Measurements from ENCODE around the gene ANKRD52. TPM values are rescaled to one million over a fixed set of nuclear protein-coding genes. Genes with fewer than 3 reads are reported as not detected.
A peak's percentile ranks its signal among the peaks of the same experiment; 100 is the strongest.

Gene ANKRD52
- total and polyA plus RNA-seq, 2 experiments from 2014 or later: 20.3 to 25.2 TPM

DNA sequence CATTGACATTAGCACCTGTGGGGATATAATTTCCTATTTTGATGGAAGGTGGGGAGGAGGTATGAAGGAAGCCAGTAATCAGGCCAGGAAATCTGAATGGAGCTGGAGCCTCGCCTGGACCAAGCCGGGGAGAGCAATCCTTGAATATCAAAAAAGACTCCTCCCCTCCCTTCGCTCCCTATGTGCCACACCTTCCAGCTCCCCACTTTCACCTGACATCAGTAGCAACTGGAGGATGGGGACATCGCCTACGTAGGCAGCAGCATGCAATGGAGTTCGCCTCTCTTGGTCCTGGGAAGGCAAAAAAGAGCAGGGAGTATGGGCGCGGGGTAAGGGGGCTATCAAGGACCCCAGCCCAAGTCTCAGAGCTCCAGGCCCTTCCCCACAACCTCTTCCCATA, 1.1 kb downstream of the ANKRD52 start:
- peaks cover 45% of the 10 kb centered on the region for H3K36me3 Mint-ChIP-seq (ENCODE audit: low read depth)
- Histone ChIP-seq H3K4me3 (peak overlapping the region; percentile 95), H4K20me1 (replicated peaks; ENCODE audit: insufficient read depth) (peaks cover 16% of the 10 kb centered on the region), H3K27ac (ENCODE audit: low read depth) (no peak overlapping the region; the same call in 1 of the 2 replicates), H3K9me2 (ENCODE audit: insufficient read depth) (no peaks in the 10 kb centered on the region), H3K36me3 (ENCODE audit: insufficient read depth) (peaks cover 43% of the 10 kb centered on the region), H3F3A (replicated peaks; ENCODE audit: low read depth) (peaks cover 27% of the 10 kb centered on the region), H2AFZ (peak overlapping the region; percentile 84; the same call in 1 of the 2 replicates), H3K4me1 (ENCODE audit: insufficient read depth) (peaks cover 17% of the 10 kb centered on the region), H3K79me2 (replicated peaks; ENCODE audit: insufficient read depth) (peaks cover 13% of the 10 kb centered on the region; the same call in 1 of the 2 replicates), H3K4me2 (peak overlapping the region; percentile 99), H3K27me3 (ENCODE audit: insufficient read depth) (no peaks in the 10 kb centered on the region)
- TF ChIP-seq, protein P1, sequence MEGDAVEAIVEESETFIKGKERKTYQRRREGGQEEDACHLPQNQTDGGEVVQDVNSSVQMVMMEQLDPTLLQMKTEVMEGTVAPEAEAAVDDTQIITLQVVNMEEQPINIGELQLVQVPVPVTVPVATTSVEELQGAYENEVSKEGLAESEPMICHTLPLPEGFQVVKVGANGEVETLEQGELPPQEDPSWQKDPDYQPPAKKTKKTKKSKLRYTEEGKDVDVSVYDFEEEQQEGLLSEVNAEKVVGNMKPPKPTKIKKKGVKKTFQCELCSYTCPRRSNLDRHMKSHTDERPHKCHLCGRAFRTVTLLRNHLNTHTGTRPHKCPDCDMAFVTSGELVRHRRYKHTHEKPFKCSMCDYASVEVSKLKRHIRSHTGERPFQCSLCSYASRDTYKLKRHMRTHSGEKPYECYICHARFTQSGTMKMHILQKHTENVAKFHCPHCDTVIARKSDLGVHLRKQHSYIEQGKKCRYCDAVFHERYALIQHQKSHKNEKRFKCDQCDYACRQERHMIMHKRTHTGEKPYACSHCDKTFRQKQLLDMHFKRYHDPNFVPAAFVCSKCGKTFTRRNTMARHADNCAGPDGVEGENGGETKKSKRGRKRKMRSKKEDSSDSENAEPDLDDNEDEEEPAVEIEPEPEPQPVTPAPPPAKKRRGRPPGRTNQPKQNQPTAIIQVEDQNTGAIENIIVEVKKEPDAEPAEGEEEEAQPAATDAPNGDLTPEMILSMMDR (conservative IDR thresholded peaks at IDR 0.05; ENCODE audit: low read depth in 2 of 2): no peak
- TF ChIP-seq ZNF114 (CRISPR knock-in tag; IDR thresholded peaks at IDR 0.05) (no peak), STAT1 (IDR thresholded peaks at IDR 0.05; ENCODE audit: unreplicated experiment) (no peak), NANOG (IDR thresholded peaks at IDR 0.05; ENCODE audit: borderline replicate concordance) (no peak), CREB1 (CRISPR knock-in tag; IDR thresholded peaks at IDR 0.05; ENCODE audit: low read depth) (no peak), EZH2 (IDR thresholded peaks at IDR 0.05; ENCODE audit: low read depth, unreplicated experiment) (no peak)
- TF ChIP-seq, protein P2, sequence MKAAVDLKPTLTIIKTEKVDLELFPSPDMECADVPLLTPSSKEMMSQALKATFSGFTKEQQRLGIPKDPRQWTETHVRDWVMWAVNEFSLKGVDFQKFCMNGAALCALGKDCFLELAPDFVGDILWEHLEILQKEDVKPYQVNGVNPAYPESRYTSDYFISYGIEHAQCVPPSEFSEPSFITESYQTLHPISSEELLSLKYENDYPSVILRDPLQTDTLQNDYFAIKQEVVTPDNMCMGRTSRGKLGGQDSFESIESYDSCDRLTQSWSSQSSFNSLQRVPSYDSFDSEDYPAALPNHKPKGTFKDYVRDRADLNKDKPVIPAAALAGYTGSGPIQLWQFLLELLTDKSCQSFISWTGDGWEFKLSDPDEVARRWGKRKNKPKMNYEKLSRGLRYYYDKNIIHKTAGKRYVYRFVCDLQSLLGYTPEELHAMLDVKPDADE (IDR thresholded peaks at IDR 0.05): no peak
- TF ChIP-seq, protein P3, sequence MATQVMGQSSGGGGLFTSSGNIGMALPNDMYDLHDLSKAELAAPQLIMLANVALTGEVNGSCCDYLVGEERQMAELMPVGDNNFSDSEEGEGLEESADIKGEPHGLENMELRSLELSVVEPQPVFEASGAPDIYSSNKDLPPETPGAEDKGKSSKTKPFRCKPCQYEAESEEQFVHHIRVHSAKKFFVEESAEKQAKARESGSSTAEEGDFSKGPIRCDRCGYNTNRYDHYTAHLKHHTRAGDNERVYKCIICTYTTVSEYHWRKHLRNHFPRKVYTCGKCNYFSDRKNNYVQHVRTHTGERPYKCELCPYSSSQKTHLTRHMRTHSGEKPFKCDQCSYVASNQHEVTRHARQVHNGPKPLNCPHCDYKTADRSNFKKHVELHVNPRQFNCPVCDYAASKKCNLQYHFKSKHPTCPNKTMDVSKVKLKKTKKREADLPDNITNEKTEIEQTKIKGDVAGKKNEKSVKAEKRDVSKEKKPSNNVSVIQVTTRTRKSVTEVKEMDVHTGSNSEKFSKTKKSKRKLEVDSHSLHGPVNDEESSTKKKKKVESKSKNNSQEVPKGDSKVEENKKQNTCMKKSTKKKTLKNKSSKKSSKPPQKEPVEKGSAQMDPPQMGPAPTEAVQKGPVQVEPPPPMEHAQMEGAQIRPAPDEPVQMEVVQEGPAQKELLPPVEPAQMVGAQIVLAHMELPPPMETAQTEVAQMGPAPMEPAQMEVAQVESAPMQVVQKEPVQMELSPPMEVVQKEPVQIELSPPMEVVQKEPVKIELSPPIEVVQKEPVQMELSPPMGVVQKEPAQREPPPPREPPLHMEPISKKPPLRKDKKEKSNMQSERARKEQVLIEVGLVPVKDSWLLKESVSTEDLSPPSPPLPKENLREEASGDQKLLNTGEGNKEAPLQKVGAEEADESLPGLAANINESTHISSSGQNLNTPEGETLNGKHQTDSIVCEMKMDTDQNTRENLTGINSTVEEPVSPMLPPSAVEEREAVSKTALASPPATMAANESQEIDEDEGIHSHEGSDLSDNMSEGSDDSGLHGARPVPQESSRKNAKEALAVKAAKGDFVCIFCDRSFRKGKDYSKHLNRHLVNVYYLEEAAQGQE (IDR thresholded peaks at IDR 0.05; ENCODE audit: unreplicated experiment): no peak
- peaks cover 17% of the 10 kb centered on the region for H3K27me3 Mint-ChIP-seq (ENCODE audit: insufficient read depth, low read depth, poor library complexity)
- H3K9me3 Mint-ChIP-seq: no peaks in the 10 kb centered on the region; the same call in 1 of the 3 replicates
- peak; percentile 43 for DNase-seq (ENCODE audit: low spot score)
- ATAC-seq: peak; percentile 17
- peaks cover 18% of the 10 kb centered on the region for H3K4me1 Mint-ChIP-seq
- peak overlapping the region; percentile 29; the same call in 1 of the 2 replicates for H3K27ac Mint-ChIP-seq
- H3K4me3 Mint-ChIP-seq: peak overlapping the region; percentile 94
